Measurements from ENCODE around the gene HCAR1.
"Not testable (repeated sequence)": the region's sequence is repeated elsewhere in the genome, so short reads cannot be mapped to it uniquely, and the experiment has no call there.

The HCAR1 gene, protein sequence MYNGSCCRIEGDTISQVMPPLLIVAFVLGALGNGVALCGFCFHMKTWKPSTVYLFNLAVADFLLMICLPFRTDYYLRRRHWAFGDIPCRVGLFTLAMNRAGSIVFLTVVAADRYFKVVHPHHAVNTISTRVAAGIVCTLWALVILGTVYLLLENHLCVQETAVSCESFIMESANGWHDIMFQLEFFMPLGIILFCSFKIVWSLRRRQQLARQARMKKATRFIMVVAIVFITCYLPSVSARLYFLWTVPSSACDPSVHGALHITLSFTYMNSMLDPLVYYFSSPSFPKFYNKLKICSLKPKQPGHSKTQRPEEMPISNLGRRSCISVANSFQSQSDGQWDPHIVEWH

DNA sequence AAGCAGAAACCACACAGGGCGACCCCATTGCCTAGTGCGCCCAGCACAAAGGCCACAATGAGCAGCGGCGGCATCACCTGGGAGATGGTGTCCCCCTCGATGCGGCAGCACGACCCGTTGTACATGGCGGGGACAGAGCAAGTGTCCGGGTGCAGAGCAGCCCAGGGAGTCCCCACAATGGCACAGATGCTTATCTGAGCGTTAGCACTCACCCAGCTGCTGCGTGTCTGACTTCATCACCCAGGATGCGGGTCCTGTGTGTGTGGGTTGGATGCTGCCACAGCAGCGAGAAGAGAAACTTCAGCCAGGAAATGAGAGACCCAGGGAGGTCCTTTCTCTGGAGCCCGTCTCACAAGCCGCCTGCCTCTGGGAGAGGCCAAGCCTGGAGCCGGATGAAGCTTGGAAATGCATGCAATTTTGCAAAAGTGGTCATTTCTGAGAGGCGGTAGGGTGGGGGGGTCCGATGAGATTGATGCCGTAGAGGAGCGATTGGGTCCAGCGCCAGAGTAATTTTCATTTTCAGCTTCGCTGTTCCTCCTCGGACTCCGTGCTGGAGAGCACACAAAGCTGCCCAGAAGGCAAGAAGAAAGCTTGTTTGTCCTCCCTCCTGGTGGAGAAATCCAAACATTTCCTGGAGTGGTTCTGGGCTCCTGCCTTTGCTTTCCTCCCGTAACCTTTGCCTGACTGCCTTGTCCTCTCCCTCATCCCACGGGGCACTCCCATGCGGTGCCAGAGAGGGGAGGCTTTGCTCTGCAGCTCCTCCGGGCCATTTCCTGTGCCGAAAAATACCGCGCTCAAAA is at the start of gene HCAR1:
Gene HCAR1 (minus strand): TSS at position 630 of the 800 bp plus-strand sequence. CDS start 505 bp downstream, at position 125.
- no peak for DNase-seq

DNA sequence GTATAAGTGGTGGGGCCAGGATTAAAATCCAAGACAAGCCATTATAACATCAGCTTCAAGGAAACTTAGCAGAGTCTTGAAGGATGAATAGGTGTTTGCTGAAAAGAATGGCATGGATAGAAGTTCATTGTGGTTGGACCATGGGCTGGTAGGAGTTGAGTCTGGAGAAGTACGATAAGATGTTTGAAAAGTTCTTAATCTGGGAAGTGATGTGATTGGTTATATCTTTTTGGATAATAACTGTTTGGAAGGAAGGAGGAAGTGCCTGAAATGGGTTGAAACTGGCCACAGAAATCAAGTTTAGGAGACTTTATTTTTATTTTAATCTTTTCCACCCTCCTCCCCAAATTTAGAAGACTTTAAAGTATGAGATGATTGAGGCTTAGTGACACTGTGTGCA is 26.9 kb upstream of the HCAR1 start:
- no peak for DNase-seq

DNA sequence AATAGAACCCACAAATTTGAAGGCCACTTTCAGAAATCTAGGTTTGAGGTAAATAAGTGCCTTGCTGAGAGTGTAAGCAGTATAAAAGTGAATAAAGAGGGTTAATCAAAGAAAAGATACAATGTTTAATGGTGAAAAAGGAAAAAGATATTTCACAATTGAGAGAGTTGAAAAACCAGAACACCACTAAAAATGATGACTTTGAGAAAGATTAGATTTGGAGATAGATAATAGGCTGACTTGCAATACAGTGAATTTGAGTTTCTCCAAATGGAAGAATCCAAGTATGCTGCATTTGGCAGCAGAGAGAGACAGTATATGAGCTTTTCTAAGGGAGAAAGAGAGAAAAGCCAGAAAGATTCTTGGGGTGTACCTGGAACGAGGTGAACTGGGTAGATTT is 24.1 kb upstream of the HCAR1 start:
- no peak for DNase-seq

DNA sequence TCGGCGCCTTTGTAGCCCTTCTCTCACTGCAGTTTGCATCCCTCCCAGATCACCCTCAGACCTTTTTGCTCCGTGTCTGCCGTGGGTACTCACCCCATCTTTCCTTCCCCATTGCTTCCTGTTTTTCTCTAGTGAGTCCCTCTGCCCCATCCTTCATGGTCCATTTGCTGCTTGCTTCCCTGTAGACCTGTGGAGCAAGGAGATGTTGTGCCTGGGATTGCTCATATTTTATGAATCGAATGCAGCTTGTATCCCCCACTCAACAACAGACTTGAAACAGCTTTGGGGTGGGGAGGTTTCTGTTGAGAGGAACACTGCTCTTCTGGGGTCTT is 22.6 kb upstream of the HCAR1 start:
- no peak for DNase-seq

DNA sequence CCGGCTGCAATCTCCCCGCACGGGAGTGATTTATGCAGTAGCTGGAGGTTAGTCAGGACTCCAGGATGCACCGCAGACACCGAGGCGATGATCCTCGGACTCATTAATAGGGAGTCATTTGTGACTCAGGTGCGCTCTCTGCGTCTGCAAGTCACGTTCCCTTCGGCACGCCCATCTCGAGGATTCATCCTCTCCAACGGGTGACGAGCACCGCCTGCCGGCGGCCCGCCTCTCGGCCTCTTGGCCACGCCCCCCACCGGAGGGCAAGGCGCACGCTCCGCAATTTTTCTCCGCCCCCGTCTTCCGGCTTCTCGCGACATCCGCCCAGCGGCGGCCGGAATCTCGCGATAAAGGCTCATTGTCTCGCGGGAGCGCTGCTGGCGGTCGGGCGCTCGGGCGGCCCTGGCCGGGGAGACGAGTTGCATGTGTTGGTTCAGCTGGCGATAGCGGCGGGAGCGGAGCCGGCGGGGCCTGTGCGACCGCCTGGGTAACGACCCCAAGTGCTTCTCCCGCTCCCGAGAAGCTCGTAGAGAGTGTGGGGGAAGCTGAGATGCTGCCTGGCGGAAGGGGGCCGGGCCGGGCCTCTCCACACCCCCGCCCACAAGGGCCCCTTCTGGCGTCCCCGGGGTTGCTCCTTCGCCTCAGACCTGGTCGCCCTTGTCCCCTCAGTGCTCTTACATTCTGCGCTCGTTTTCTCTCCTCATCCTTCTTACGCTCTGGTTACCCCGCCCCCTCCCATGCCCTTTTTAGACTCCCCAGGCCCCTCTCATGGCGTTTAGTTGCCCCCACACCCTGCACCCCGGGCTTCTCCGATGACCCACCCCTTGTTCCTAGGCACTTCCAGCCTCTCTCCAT is 22.0 kb upstream of the HCAR1 start, which contains the start of gene DENR:
Gene DENR (plus strand): TSS at position 361 of the 855 bp plus-strand sequence. CDS start 878 bp downstream, outside the sequence.
- peak; percentile 81 for DNase-seq

DNA sequence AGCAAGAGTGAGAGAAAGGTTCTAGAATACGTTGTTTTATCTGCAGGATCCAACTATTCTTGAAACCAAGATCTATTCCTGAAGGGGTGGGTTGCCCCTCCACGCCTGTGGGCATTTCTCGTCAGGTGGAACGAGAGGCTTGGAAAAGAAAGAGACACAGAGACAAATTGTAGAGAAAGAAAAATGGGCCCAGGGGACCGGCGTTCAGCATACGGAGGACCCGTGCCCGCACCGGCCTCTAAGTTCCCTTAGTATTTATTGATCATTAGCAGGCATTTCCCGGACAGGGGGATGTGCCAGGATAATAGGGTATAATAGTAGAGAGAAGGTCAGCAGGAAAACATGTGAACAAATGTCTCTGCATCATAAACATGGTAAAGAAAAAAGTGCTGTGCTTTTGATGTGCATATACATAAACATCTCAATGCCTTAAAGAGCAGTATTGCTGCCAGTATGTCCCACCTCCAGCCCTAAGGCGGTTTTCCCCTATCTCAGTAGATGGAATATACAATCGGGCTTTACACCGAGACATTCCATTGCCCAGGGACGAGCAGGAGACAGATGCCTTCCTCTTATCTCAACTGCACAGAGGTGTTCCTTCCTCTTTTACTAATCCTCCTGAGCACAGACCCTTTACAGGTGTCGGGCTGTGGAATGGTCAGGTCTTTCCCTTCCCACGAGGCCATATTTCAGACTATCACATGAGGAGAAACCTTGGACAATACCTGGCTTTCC is 20.3 kb upstream of the HCAR1 start:
- not testable (repeated sequence) for DNase-seq

DNA sequence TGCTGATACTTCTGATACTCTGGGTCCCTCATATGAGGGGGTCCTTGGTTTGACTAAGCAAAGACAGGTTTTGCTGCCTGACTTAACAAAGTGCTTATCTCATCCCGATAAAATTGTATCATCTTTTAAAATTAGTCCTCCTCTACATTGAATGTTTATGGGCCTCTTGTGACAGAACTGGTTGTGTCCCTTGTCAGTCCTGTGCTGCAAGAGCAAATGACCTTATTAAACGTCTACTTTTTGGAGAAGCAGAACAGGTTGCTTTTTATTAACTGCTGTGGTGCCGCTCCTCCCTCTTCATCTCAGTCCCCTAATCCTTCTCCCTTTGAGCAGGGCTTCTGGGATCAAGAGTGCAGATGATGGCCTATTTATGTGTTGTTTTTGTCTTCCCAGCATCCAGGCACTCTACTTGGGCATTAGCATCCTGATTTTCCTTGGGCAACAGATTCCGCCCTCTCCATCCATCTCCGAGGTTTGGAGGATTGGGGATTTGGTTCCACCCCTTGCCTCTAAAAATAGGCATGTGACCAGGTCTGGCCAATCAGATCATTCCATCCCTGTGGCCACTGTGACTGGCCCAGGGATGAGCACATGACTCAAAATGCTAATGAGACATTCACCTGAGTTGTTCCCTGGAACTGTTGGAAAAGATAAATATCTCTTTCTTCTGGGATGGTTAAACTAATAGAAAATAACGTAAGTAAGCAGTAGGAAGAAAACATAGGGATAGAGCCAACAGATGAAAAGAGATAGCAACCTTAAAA is 19.1 kb upstream of the HCAR1 start:
- DNase-seq: no peak

DNA sequence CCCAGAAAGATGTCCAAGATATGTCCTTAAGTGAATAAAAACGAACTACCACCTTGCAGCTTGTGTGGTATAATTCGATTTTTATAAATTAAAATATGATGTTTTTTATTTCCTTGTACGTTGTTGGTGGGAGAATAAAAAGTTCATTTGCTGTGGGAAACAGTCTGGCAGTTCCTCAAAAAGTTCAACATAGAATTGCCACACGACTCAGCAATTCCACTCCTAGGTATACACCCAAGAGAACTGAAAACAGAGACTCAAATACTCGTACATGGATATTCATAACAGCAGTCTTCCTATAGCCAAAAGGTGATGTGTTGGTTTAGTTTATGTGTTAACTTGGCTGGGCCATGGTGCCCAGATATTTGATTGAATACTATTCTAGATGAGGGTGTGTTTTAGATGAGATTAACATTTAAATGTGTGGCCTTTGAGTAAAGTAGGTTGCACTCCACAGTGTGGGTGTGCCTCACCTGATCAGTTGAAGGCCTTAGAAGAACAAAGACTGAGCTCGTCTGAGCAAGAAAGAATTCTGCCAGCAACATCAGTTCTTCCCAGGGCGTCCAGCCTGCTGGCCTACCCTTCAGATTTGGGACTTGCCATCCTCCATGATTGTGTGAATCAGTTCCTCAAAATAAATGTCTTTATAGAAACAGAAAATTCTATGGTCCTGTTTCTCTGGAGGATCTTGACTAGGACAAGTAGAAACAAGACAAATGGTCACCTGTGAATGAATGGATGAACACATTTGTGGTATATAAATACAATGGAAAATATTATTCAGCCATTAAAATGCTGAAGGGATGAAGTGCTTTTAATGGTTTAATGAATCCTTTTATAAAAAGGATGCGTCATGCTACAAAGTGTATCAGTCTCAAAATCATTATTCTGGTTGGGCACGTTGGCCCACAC is 16.8 kb upstream of the HCAR1 start:
- DNase-seq: no peak

DNA sequence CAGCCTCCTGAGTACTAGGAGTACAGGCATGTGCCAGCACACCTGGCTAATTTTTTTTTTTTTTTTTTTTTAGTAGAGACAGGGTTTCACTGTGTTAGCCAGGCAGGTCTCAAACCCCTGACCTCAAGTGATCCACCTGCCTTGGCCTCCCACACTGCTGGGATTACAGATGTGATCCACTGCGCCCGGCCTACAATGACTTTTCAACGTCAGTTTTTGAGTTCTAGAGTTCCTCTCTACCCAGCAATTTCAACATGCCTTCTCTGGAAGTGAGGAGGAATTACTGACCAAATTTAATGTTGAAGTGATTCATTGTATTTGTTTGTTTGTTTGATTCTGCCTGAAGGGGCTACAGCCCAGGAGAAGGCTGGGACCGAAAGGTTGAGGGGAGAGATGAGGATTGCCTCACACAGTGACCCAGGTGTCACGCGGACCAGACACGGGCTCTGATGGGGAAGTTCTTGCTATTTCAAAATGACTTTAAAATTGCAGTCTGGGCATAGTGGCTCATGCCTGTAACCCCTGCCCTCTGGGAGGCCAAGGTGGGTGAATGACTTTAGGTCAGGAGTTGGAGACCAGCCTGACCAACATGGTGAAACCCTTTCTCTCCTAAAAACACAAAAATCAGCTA is 13.4 kb upstream of the HCAR1 start:
- DNase-seq: no peak

DNA sequence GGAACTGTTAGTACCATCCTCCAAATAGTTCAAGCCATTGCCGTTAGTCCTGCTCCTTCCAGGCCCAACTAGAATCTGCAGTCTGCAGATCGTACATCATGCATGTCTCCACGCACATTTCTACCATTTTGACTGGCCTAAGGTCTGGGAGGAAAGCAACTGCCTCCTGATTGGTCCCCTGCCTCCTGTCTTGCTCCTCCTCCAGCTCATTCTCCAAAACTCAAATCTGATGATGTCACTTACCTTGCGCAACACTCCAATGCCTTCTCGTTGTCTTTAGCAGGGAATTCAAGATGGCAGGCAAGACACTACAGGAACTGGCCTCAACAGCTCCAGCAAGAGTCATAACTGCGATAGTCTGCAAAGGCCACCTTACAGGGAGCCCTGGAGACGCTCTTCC is 9.7 kb upstream of the HCAR1 start:
- no peak for DNase-seq

DNA sequence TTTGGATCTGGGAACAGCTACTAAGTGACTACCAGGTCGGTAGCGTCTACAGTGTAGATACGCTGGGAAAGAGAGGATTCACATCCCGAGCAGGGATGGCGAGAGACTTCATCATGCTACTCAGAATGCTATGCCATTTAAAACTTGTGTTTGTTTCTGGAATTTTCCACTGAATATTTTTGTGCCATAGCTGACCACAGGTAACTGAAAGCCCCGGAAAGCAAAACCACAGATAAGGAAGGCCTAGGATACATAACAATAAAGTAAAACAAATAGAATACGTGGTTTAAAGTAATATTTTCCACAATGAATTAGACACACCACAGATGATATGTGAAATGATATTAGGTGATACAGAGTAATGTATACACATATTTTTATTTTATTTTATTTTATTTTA is 7.9 kb upstream of the HCAR1 start:
- DNase-seq: no peak

DNA sequence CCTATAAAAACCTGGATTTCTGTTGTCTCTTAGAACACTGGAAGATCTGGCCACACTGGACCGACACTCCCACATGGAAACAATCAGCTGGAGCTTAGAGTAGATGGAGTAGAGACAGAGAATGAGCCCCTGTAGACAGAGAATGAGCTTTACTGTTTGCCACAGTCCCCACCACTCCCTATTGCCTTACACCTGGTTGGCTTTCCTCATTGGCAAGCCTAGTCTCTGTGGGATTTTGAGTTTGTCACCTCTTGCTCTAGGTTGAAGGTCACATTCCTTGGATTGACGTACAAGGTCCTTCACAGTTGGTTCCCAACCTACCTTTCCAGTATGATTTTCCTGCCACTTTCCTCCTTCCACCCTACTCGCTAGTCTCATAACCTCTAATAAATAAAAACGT is 2.0 kb upstream of the HCAR1 start:
- no peak for DNase-seq

DNA sequence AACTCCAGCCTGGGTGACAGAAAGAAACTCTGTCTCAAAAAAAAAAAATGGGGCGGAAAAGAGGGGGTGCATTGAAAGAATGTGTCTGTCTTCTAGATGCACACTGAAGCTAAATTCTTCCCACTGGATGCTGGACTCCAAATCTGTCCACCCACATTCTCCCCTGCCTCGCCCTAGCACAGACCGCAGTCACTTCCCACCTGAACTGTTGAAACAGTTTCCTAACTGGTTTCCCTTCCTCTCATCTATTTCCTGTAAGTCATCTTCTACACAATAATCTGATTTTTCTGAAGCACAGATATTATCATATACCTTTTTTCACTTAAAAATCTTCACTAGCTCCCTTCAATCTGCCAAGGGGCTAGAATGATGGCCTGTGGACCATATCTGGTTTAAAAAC is 1.5 kb upstream of the HCAR1 start:
- no peak for DNase-seq

DNA sequence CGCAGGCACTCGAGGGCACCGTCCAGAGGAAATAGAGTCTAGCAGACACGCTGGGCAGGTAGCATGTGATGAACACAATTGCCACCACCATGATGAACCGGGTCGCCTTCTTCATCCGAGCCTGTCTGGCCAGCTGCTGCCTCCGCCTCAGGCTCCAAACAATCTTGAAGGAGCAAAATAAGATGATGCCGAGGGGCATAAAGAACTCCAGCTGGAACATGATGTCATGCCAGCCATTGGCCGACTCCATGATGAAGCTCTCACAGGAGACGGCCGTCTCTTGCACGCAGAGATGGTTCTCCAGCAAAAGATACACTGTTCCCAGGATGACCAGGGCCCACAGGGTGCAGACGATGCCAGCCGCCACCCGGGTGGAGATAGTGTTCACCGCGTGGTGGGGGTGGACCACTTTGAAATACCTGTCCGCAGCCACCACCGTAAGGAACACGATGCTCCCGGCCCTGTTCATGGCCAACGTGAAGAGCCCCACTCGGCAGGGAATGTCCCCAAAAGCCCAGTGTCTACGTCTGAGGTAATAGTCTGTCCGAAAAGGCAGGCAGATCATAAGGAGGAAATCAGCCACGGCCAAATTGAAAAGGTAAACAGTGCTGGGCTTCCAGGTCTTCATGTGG is 945 bp downstream of the HCAR1 start:
- no peak for DNase-seq

DNA sequence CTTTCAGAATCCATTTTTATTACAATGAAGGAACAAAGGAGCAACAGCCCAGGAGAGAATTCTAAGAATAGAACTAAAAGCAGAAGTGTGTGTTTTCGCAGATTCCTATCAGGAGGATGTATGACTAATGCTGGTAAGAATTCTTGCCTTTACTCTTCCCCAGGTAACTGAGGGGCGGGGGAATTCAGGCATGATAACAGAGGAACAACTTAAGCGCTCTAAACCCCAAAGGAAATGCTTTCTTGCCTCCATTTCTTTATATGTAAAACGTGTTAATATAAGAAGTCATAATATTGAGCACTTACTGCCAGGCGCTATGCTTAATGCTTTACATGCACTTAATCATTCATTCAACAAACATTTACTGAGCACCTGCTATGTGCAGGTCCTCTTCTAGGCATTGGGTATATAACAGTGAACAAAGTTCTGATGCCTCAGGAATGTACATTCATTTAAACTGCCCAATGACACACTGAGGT is 4.5 kb downstream of the HCAR1 start:
- peak; percentile 38 for DNase-seq

DNA sequence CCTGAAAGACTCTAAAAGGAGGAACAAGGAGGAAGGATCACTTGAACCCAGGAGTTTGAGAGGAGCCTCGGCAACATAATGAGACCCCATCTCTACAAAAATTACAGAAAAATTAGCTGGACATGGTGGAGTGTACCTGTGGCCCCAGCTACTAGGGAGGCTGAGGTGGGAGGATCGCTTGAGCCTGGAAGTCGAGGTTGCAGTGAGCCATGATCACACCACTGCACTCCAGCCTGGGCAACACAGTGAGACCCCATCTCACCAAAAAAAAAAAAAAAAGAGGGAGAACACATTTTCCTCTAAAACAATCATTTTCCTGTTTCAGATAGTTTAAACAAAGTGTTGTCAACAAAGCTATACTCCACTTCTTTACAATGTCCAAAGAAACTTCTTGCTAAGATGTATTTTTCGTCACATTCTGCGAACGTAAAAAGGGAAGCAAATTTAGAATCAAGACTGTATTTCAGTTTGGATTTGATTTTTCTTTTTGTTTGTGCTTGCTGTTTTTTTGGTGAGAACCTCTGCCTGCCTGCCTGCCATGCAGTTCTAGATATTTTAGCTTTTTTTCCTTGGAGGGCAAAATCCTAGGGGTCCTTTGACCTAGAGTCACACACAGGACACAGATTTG is 5.1 kb downstream of the HCAR1 start:
- DNase-seq: no peak

DNA sequence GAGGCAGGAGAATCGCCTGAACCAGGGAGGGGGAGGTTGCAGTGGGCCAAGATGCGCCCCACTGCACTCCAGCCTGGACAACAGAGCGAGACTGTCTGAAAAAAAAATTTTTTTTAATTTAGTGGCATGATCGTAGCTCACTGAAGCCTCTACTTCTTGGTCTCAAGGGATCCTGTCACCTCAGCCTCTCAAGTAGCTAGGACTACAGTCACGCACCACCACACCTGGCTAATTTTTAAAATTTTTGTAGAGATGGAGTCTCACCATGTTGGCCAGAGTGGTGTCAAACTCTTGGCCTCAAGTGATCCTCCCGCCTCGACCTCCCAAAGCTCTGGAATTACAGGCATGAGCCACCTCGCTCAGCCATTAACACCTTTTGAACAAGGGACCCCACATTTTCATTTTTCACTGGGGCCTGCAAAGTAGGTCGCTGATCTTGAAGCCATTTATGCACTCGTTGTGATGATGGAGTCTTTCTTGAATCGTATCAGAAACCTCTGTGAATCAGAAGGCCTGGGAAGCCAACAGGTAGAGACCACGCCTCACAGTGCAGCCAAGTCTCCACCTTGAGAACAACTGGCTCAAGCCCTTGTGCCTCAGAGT is 5.9 kb downstream of the HCAR1 start:
- DNase-seq: no peak

DNA sequence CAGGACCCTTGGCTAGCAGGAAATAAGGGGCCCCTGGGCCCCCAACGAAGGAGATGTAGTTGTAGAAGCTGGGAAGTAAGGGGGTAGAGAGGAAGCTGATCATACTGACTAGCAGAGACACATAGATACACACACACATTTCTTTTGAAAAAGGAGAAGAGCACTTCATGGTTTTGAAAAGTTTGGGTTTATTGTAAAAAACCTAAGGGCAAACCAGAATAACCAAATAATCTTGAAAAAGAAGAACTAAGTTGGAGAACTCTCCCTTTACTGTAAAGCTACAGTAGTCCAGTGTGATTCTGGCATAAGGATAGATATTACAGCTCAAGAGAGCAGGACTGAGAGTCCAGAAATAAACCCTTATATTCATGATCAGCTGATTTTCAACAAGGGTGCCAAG is 8.3 kb downstream of the HCAR1 start:
- DNase-seq: no peak

Data from 8988T (cell line).